Liver (tissue), 3 donors: ENCODE results near the gene GLDN.

Experiments used
- CTCF ChIP-seq: fragments of 150-350 bp; IDR thresholded peaks from 2 replicates; pipeline ENCODE4 v1.5.1; 2017; ENCODE audit warnings: improper control_type of control experiment, low read depth, low read length; ENCODE audit not compliant: missing input control
- FOXA1 ChIP-seq: IDR thresholded peaks from 2 replicates; pipeline ENCODE4 v1.6.1; 2016; ENCODE audit warnings: antibody characterized with exemption
- GABPA ChIP-seq, 2 donors: IDR thresholded peaks in 1 of 2; conservative IDR thresholded peaks in 1 of 2; 2 replicates each; pipeline ENCODE4 v1.6.1; 2016; ENCODE audit warnings: antibody characterized with exemption in 2 of 2, mild to moderate bottlenecking in 1 of 2, moderate library complexity in 1 of 2
- JUND ChIP-seq, 2 donors: IDR thresholded peaks; 2 replicates each; pipeline ENCODE4 v1.6.1; 2016; ENCODE audit warnings: antibody characterized with exemption in 2 of 2
- MAX ChIP-seq: IDR thresholded peaks from 2 replicates; pipeline ENCODE4 v1.6.1; 2016; ENCODE audit warnings: antibody characterized with exemption
- REST ChIP-seq: IDR thresholded peaks from 2 replicates; pipeline ENCODE4 v1.6.1; 2016; ENCODE audit warnings: antibody characterized with exemption, mild to moderate bottlenecking
- TAF1 ChIP-seq: conservative IDR thresholded peaks from 2 replicates; pipeline ENCODE4 v1.6.1; 2016; ENCODE audit warnings: antibody characterized with exemption, mild to moderate bottlenecking
- ZBTB33 ChIP-seq: IDR thresholded peaks from 2 replicates; pipeline ENCODE4 v1.6.1; 2016; ENCODE audit warnings: antibody characterized with exemption
- donor health status: healthy.
- donor health status: healthy.

GRCh38 chr15:51447855-51448621, 106.6 kb downstream of the GLDN start:
- TF ChIP-seq MAX (no peak), CTCF (no peak), TAF1 (no peak), JUND (IDR thresholded peaks at IDR 0.05) (no peak), FOXA1 (no peak), GABPA (IDR thresholded peaks at IDR 0.05 in 1 of 2, conservative IDR thresholded peaks at IDR 0.05 in 1 of 2) (no peak), ZBTB33 (no peak), REST (no peak)
